GM19455 (cell line): ENCODE results near the gene RRP36.
"Not testable (repeated sequence)": the region's sequence is repeated elsewhere in the genome, so short reads cannot be mapped to it uniquely, and the experiment has no call there.

Experiments
- ATAC-seq: cut with Tn5 transposase; IDR thresholded peaks from one replicate; pipeline ENCODE4 v1.9.1; 2021; ENCODE audit not compliant: unreplicated experiment

The RRP36 gene

GRCh38 chr6:43036712-43037111 lies 15.3 kb downstream of the RRP36 start:
- ATAC-seq, result no peak

DNA sequence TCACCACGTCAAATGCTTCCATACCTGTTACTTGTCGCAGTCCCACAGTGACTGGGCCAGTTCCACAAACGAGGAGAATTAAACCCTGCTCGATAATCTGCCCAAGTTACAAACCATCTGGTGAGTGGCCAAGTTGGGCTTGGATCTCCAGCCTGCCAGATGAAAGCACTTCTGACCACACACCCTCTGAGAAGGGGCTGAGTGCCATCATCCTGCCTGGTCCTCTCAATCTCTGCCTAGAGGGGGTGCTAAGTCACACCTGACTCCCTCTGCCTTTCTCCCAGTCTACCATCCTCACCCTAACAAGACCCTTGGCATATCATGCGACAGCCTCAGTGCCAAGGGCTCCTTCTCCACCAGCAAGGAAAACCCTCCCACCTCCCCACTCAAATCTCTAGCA lies 15.8 kb downstream of the RRP36 start:
- no peak for ATAC-seq

DNA sequence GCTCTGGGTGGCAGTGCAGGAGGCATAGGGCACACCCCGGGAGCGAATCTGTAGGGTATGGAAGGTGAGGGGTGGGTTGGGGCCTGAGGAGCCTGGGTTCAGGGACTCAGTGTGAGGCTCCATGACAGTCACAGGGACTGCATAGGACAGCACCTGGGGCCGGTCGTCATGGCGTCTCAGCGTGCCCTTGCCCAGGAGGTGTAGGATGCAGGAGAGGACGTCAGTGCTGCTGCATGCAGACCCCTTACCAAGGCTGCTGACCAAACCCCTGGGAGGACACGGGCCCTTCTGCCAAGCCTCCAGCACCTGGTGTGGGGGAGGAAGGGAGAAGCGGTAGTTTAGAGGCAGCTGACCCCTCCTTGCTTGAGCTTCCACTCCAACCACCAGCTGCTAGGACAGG lies 16.3 kb downstream of the RRP36 start:
- ATAC-seq, result no peak

GRCh38 chr6:43038727-43039126 lies 17.3 kb downstream of the RRP36 start:
- no peak for ATAC-seq

GRCh38 chr6:43040542-43041257 lies 19.3 kb downstream of the RRP36 start:
- no peak for ATAC-seq

DNA sequence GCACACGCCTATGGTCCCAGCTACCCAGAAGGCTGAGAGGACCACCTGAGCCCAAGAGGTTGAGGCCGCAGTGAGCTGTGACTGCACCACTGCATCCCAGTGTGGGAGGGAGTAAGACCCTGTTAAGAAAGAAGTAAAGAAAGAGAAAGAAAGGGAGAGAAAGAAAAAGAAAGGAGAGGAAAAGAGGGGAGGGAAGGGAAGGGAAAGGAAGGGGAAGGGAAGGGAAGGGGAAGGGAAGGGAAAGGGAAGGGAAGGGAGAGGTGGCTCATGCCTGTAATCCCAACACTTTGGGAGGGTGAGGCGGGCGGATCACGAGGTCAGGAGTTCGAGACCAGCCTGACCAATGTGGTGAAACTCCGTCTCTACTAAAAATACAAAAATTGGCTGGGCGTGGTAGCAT lies 20.1 kb downstream of the RRP36 start:
- not testable (repeated sequence) for ATAC-seq

DNA sequence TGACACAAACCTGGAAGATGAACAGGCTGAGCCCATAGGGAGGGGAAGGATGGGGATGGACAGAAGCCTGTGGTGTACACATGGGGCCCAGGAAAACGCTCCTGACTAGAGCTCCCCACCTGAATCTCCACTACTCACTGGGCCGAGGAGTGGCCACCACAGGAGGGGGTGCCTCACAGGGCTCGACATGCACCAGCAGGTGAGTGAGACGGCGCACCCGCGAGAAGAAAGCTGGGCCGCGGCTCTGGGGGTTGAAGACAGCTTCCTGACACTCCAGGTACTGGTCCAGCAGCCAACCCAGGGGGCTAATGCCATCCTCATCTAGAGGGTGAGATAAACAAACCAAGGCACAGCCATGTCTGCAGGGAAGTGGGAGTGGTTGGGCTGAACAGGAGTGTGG lies 21.9 kb downstream of the RRP36 start:
- no peak for ATAC-seq

GRCh38 chr6:43045371-43045930 lies 24.0 kb downstream of the RRP36 start:
- no peak for ATAC-seq

- ATAC-seq, result no peak
Observed at GRCh38 chr6:43047998-43048397, 26.6 kb downstream of the RRP36 start.

GRCh38 chr6:43050981-43051380 lies 29.6 kb downstream of the RRP36 start:
- no peak for ATAC-seq

DNA sequence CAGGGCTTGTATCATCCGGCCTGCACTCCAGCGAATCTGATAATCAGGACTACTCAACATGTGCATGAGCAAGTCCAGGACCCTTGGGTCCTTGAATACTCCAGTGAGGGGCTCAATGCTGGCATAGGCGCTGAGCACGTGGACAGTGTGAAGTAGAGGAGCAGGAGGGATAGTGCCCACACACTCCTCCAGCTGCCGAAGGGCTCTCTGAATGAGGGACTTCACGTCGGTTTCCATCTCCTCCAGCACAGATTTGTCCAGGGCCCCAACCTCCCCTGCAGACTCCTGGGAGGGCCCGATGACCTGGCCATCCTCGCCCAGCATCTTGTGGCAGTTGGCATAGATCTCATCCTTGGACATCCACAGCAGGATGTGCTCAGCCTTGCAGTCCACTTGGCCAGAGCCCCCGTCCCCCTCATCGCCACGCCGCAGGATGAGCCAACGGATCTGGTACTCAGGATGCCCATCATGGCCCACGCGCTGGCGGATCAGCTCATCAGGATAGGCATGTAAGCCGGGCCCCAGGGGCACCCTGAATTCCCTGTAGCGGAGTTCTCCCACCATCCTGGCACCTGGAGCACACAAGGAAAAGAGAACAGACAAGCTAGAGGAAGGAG lies 30.9 kb downstream of the RRP36 start:
- no peak for ATAC-seq

DNA sequence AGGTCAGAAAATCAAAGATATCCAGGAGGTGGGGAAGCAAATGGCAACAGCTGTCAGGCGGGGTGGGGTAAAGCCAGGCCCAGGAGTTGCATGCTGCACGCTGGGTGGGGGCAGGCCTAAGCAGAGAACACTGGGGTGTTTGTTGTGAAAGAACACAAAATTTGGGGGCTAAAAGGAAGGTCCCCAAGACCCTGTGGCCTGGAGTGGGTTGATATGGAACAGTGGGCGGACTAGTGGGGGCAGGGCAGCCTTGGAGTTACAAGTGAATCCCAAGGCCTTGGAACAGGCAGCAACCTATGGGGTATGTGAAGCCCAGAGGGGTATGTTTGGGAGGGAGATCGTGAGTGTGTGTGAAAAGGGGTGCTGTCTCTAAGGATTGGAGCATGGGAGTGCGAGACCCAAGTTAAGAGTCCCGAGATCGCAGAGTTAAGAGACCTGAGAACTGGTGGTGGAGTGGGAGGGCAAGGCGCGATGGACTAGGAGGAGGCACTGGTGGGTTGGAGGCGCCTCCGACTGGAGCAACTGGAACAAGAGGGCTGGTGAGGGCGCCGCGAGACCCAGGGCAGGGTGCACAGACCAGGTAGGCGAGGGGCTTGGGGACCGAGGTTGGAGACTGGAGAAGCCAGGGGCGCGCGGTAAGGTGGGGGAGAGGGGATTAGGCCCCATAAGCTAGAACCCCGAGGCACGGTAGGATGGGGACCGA lies 31.6 kb downstream of the RRP36 start:
- peak; percentile 16 for ATAC-seq

DNA sequence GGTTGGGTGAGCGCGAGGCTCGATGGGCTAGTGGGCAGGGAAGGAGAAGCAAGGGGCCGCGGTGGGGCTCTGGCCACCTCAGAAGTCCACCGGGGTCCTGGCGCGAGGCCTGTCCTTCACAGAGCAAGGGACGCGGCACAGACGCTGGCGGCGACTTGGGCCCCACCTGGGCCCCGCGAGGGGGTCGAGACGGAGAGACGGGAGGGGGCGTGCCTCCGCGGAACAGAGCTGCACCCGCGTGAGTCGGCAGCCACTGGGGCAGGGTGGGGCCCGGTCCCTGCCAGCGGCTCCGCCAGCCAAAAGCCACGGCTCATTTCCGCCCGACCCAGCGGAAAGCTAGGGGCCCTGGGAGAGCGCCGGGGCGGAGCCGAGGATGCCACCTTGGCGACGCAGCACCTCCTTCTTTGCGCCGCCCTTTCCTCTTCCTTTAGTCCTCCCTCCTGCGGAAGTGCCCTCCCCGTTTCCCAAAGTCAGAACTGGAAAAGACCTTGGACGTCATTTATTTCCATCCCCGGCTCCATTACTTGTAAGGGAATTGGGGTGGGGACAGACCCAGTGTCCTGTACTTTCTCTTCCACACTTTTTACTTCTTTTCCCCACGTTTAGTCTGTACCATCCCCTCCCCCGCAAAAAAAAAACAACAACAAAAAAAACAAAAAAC lies 32.3 kb downstream of the RRP36 start, which contains the start of gene CUL7:
TSS of gene CUL7 (minus strand) at position 307 of the 661 bp plus-strand sequence. CDS start 1,063 bp downstream, outside the sequence.
- ATAC-seq, result peak; percentile 72

DNA sequence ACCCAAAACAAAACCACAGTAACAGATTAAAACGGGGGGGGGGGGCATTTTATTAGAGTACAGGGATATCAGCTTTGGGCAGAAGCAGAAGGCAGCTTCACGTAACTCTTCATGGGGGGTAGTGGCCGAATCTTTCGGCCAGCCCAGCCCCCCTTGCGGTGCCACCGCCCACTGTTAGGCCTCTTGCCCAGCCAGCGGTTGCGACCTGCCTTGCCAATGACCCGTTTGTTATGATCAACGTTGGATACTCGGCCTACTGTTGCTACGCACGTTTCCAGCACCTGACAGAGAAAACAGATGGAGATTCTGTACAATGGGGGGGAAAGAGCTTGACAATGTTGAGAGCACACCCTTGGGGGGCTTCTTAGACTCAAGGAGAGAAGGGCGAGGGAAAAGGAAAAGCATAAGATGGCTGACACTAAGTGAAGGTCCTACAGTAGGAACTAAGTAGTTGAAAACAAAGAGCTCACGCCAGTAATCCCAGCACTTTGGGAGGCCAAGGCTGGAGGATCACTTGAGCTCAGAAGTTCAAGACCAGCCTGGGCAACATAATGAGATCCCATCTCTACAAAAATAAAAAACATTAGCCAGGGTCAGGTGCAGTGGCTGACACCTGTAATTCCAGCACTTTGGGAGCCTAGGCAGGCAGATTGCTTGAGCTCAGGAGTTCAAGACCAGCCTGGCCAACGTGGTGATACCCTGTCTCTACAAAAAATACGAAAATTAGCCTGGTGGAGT lies 33.0 kb downstream of the RRP36 start:
- no peak for ATAC-seq

DNA sequence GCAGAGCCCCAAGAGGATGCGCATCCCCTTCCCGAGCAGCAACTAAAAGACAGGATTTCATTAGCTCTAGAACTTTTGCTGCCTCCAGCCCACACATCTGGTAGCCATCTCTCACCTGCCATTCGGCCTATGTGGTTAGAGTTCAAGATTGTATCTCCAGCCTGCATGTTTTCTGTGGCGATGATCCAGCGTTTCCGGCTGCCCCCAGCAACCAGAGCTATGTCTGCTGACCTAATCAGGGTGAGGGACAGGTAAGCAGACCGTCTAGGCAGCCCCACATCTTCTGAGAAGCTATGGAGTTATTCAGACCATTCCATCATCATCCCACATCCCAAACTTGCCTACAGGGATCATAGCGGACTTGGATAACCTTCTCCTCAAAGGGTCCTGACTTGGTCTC lies 34.5 kb downstream of the RRP36 start:
- no peak for ATAC-seq

- ATAC-seq, result no peak
Observed at GRCh38 chr6:43058531-43058930, 37.1 kb downstream of the RRP36 start.

- peak; percentile 89 for ATAC-seq
Observed at GRCh38 chr6:43059168-43060033, 38.0 kb downstream of the RRP36 start, which contains the start of the genes KLC4 and MRPL2. Gene KLC4 (plus strand): TSS chr6:43059631. CDS start chr6:43061336, 1,705 bp downstream. Gene MRPL2 (minus strand): TSS chr6:43059434. CDS start chr6:43059381, 53 bp downstream.

- ATAC-seq, result no peak
Observed at GRCh38 chr6:43060034-43060754, 38.8 kb downstream of the RRP36 start.
